Transverse colon (tissue), 4 donors: ENCODE data around the gene ZBTB46.

Experiments
- POLR2A ChIP-seq: fragments of 450-650 bp; IDR thresholded peaks from one replicate; pipeline ENCODE4 v1.6.1; 2016; ENCODE audit warnings: antibody characterized with exemption, mild to moderate bottlenecking, moderate library complexity
- POLR2AphosphoS5 ChIP-seq, 3 donors: sonication (generic); formaldehyde crosslinking; IDR thresholded peaks; one replicate each; pipeline ENCODE4 v1.6.1; 2016; ENCODE audit warnings: antibody characterized with exemption in 3 of 3
- TF ChIP-seq, protein P1 (sequence below), 5 experiments: fragments of 200-600 bp in 3 of 5; fragments of 450-650 bp in 2 of 5; sonication (generic) in 3 of 5; IDR thresholded peaks; 1 replicate in 2 of 5; 2 replicates in 3 of 5; pipeline ENCODE4 v1.5.1; 2016 to 2017; ENCODE audit warnings: antibody characterized with exemption in 5 of 5, inconsistent platforms in 3 of 5, mild to moderate bottlenecking in 2 of 5, moderate library complexity in 1 of 5

DNA sequence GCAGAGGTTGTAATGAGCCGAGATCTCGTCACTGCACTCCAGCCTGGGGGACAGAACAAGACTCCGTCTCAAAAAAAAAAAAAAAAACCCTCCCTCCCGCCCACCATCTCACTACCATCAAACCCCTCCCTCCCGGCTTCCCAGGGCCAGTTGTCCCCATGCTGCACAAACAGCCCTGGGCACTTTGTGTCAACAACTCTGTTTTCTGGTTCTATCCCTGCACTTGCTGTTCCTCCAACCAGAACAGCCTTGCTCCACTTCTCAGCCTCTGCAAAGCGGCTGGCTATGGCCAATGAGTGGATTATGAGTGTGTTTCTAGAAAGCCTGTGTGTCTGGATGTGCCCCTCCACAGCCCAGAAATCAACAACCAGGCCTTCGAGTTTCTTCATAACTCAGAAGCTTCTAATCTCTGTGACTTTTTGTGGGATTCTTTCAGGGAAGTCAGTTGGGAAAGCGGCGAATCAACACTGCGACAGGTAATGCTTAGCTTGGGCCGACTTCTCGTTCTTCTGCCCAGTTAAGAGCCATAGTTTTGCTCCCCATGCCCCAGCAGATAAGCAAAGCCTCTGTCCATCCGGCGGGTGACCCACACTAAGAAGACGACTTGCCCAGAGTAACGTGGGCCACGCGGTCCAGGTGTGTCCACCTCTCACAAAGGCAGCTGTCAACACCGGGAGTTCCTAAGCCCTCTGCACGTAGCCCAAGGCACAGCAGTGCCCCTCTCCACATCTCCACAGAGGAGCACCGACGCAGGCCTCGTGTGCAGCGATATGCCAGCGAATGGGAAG, 5.5 kb downstream of the ZBTB46 start:
- TF ChIP-seq, protein P1, sequence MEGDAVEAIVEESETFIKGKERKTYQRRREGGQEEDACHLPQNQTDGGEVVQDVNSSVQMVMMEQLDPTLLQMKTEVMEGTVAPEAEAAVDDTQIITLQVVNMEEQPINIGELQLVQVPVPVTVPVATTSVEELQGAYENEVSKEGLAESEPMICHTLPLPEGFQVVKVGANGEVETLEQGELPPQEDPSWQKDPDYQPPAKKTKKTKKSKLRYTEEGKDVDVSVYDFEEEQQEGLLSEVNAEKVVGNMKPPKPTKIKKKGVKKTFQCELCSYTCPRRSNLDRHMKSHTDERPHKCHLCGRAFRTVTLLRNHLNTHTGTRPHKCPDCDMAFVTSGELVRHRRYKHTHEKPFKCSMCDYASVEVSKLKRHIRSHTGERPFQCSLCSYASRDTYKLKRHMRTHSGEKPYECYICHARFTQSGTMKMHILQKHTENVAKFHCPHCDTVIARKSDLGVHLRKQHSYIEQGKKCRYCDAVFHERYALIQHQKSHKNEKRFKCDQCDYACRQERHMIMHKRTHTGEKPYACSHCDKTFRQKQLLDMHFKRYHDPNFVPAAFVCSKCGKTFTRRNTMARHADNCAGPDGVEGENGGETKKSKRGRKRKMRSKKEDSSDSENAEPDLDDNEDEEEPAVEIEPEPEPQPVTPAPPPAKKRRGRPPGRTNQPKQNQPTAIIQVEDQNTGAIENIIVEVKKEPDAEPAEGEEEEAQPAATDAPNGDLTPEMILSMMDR (IDR thresholded peaks at IDR 0.05), result no peak
- no peak for TF ChIP-seq POLR2AphosphoS5 (IDR thresholded peaks at IDR 0.05)
- TF ChIP-seq POLR2A, result no peak
